Coronary artery (tissue), 2 donors: ENCODE data around the gene PTPRM.

ENCODE experiments used
- DNase-seq: peaks from one replicate; pipeline ENCODE4 v3.0.0-alpha.2; 2017; ENCODE audit warnings: low spot score
- H3K27ac ChIP-seq, 2 donors: fragments of 200-600 bp; sonication (generic); one replicate each; pipeline ENCODE4 v1.5.1; 2016 to 2019
- H3K4me3 ChIP-seq: fragments of 200-600 bp; sonication (generic); 2 replicates; pipeline ENCODE4 v1.5.1; 2016; ENCODE audit warnings: mild to moderate bottlenecking, moderate library complexity
- CTCF ChIP-seq: fragments of 200-600 bp; sonication (generic); IDR thresholded peaks from one replicate; pipeline ENCODE4 v1.5.1; 2019; ENCODE audit warnings: antibody characterized with exemption

The PTPRM gene

GRCh38 chr18:8339952-8340351, 772.8 kb downstream of the PTPRM start:
- no peak for TF ChIP-seq CTCF
- DNase-seq, result no peak
- Histone ChIP-seq H3K4me3 (no peak overlapping the region), H3K27ac (no peak overlapping the region)

GRCh38 chr18:8341481-8342230, 774.5 kb downstream of the PTPRM start:
- Histone ChIP-seq H3K27ac (peak overlapping the region in 1 of 2 donors; percentile 21), H3K4me3 (no peak overlapping the region)
- DNase-seq, result peak; percentile 69
- TF ChIP-seq CTCF, result no peak

- peak; percentile 41 for DNase-seq
- no peak for TF ChIP-seq CTCF
- Histone ChIP-seq H3K27ac (no peak overlapping the region), H3K4me3 (no peak overlapping the region)
These were observed 781.1 kb downstream of the PTPRM start for GRCh38 chr18:8348051-8348720.

- TF ChIP-seq CTCF, result no peak
- no peak overlapping the region for H3K27ac ChIP-seq
- DNase-seq, result peak; percentile 17
- no peak overlapping the region for H3K4me3 ChIP-seq
These were observed 782.6 kb downstream of the PTPRM start for GRCh38 chr18:8349608-8350323.

- Histone ChIP-seq H3K27ac (no peak overlapping the region), H3K4me3 (no peak overlapping the region)
- DNase-seq, result peak; percentile 21
- no peak for TF ChIP-seq CTCF
These were observed 783.5 kb downstream of the PTPRM start for GRCh38 chr18:8350628-8351027.

GRCh38 chr18:8351161-8351560, 784.0 kb downstream of the PTPRM start:
- Histone ChIP-seq H3K27ac (no peak overlapping the region), H3K4me3 (no peak overlapping the region)
- DNase-seq, result peak; percentile 11
- no peak for TF ChIP-seq CTCF
